KMS-11 (cell line): ENCODE measurements around the gene A2M.

ENCODE experiments used
- H2AFZ ChIP-seq: fragments of 200-600 bp; sonication (generic); 2 replicates; pipeline ENCODE4 v1.6.1; 2016; ENCODE audit warnings: antibody characterized with exemption, mixed run types, low read depth
- H3K27ac ChIP-seq: fragments of 200-600 bp; sonication (generic); 2 replicates; pipeline ENCODE4 v1.6.1; 2016; ENCODE audit warnings: mild to moderate bottlenecking, mixed run types
- H3K27me3 ChIP-seq: fragments of 200-600 bp; sonication (generic); 2 replicates; pipeline ENCODE4 v1.6.1; 2017; ENCODE audit warnings: mild to moderate bottlenecking, low read depth, mixed run types, moderate library complexity; ENCODE audit not compliant: insufficient read depth
- H3K36me3 ChIP-seq: fragments of 200-600 bp; sonication (generic); 2 replicates; pipeline ENCODE4 v1.6.1; 2017; ENCODE audit warnings: mild to moderate bottlenecking, mixed run types; ENCODE audit not compliant: insufficient read depth
- H3K4me1 ChIP-seq: fragments of 200-600 bp; sonication (generic); 2 replicates; pipeline ENCODE4 v1.6.1; 2016; ENCODE audit warnings: mild to moderate bottlenecking, low read depth, mixed run types; ENCODE audit not compliant: poor library complexity, severe bottlenecking
- H3K4me2 ChIP-seq: fragments of 200-600 bp; sonication (generic); 2 replicates; pipeline ENCODE4 v1.7.0; 2016; ENCODE audit warnings: mild to moderate bottlenecking, mixed run types
- H3K4me3 ChIP-seq: fragments of 200-600 bp; sonication (generic); IDR thresholded peaks from 2 replicates; pipeline ENCODE4 v1.6.1; 2017; ENCODE audit warnings: low read depth, low read length, mixed read lengths; ENCODE audit not compliant: insufficient read depth
- H3K79me2 ChIP-seq: fragments of 200-600 bp; sonication (generic); 2 replicates; pipeline ENCODE4 v1.6.1; 2016; ENCODE audit warnings: low read depth, mixed run types; ENCODE audit not compliant: insufficient read depth
- H3K9ac ChIP-seq: fragments of 200-600 bp; sonication (generic); 2 replicates; pipeline ENCODE4 v1.6.1; 2016; ENCODE audit warnings: mild to moderate bottlenecking, mixed run types
- H4K20me1 ChIP-seq: fragments of 200-600 bp; sonication (generic); 2 replicates; pipeline ENCODE4 v1.6.1; 2016; ENCODE audit warnings: mild to moderate bottlenecking, mixed run types; ENCODE audit not compliant: insufficient read depth
- TF ChIP-seq, protein P1 (sequence below): fragments of 200-600 bp; sonication (generic); conservative IDR thresholded peaks from 2 replicates; pipeline ENCODE4 v1.6.1; 2017; ENCODE audit warnings: low read depth, mild to moderate bottlenecking, antibody characterized with exemption, low read length, moderate library complexity, mixed read lengths

The A2M gene

DNA sequence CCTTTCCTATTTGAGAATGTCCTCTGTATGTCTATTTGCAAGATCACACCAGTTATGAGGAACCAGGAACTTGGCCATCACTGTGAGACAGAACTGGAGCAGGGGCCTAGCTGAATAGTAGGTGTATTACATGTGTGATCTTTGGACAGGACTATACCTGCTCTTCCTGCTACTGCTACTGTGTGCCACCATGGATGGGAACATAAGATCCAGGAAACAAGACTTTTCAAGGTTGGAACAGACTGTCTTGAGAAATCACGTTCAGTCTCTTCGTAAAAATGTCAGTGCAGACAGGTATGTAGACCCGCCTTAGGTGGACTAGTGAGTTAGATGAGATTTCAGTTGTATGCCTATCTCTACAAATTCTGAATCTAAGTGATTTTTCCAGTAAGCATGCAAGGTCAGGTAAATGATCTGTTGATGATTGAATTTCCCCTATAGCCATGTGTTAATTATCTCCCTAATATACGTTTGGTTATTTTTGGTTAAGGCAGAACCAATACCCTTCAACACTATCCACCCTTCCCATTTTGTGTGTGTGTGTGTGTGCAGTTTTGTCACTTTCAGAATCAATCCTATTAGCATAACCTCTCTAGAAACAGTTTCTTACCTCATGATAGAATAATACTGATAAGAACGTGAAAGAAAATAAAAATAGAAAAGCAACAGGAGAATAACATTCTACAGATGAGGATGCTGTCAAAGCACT, 7.1 kb downstream of the A2M start:
- H3K4me1 ChIP-seq = no peaks in the 10 kb centered on the region
- TF ChIP-seq, protein P1, sequence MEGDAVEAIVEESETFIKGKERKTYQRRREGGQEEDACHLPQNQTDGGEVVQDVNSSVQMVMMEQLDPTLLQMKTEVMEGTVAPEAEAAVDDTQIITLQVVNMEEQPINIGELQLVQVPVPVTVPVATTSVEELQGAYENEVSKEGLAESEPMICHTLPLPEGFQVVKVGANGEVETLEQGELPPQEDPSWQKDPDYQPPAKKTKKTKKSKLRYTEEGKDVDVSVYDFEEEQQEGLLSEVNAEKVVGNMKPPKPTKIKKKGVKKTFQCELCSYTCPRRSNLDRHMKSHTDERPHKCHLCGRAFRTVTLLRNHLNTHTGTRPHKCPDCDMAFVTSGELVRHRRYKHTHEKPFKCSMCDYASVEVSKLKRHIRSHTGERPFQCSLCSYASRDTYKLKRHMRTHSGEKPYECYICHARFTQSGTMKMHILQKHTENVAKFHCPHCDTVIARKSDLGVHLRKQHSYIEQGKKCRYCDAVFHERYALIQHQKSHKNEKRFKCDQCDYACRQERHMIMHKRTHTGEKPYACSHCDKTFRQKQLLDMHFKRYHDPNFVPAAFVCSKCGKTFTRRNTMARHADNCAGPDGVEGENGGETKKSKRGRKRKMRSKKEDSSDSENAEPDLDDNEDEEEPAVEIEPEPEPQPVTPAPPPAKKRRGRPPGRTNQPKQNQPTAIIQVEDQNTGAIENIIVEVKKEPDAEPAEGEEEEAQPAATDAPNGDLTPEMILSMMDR = no peak
- no peak overlapping the region for H2AFZ ChIP-seq
- H3K79me2 ChIP-seq = no peaks in the 10 kb centered on the region
- H3K9ac ChIP-seq = no peak overlapping the region
- H3K27me3 ChIP-seq = no peaks in the 10 kb centered on the region
- H3K4me2 ChIP-seq = no peak overlapping the region
- H3K36me3 ChIP-seq = no peaks in the 10 kb centered on the region
- no peak overlapping the region for H3K4me3 ChIP-seq
- no peak overlapping the region for H3K27ac ChIP-seq
- no peaks in the 10 kb centered on the region for H4K20me1 ChIP-seq

DNA sequence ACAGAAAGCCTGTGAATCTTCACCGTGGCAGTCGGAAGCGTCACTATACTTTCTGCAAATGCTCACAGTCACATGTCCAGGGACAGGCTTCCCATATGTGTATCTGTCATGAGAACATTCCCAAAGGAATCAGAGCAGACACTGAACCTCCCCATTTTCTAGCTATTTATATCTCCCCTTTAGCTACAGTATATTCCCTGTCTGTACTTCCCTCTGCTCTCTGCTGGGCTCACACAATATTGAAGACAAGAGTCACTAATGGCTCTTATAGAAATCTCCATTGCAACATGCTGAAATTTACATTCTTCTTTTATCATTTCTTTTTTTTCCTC, 8.2 kb downstream of the A2M start:
- Histone ChIP-seq H3K4me1 (no peaks in the 10 kb centered on the region), H3K27ac (no peak overlapping the region), H3K36me3 (no peaks in the 10 kb centered on the region), H3K9ac (no peak overlapping the region), H4K20me1 (no peaks in the 10 kb centered on the region), H3K27me3 (no peaks in the 10 kb centered on the region), H3K79me2 (no peaks in the 10 kb centered on the region), H3K4me3 (no peak overlapping the region), H3K4me2 (no peak overlapping the region), H2AFZ (no peak overlapping the region)
- TF ChIP-seq, protein P1 = no peak

DNA sequence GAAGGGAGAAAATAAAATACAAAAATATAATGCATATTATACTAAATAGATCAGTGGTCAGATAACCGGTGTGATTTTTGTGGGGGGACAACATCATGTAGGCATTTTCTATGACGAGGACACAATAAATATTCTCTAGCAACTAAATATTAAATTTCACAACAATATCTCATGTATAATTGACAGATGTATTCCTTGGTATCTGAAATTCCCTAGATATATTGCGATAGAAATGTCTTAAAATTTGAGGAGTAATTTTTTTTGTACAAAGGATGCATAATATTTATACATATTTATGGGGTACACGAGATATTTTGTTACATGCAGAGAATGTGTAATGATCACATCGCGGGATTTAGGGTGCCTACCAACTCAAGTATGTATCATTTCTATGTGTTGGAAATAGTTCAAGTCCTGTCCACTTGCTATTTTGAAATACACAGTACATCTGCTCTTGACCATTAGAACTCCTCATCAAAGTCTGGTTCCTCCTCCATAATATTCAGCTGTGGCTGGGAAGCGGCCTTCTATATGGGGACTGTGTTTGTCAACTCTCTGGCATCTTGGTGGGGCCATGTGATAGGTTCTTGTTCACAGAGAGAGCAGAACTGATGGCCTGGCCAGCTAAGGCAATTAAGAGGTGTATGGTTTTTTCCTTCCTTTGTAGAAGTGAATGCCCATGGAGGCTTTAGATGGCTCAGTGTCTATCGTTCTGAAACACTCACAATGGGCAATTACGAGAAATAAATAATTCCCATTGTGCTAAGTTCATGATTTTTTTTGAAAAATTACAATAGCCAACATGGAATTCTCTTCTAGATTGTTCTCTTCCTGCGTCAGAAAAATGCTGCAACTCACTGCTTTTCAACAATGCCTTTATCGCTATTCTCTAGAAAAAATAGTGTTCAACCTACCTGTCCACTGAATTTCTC, 8.8 kb downstream of the A2M start:
- no peaks in the 10 kb centered on the region for H3K79me2 ChIP-seq
- H3K4me1 ChIP-seq = no peaks in the 10 kb centered on the region
- no peak overlapping the region for H3K4me3 ChIP-seq
- H4K20me1 ChIP-seq = no peaks in the 10 kb centered on the region
- no peak overlapping the region for H3K9ac ChIP-seq
- no peak overlapping the region for H3K4me2 ChIP-seq
- H2AFZ ChIP-seq = no peak overlapping the region
- H3K36me3 ChIP-seq = no peaks in the 10 kb centered on the region
- no peaks in the 10 kb centered on the region for H3K27me3 ChIP-seq
- TF ChIP-seq, protein P1 = no peak
- no peak overlapping the region for H3K27ac ChIP-seq

DNA sequence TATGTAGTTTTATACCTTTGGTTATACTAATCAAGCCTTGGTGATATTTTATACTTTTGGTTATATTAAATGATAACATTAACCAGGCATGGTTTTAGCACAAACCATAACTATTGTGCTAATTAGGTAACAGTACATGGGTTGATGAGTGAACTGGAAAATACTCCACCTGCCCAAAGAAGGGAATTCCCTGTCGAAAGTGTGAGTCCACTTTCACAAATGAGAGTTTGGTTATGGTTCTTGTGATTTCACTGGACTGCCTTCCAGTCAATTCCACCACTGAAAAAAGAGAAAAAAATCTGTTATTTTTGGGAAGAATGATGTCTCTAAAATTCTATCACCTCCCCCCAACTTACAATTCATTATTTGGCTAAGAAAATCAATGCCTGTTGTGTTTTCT, 9.7 kb downstream of the A2M start:
- no peaks in the 10 kb centered on the region for H3K4me1 ChIP-seq
- H3K4me2 ChIP-seq = no peak overlapping the region
- H2AFZ ChIP-seq = no peak overlapping the region
- no peaks in the 10 kb centered on the region for H3K79me2 ChIP-seq
- no peaks in the 10 kb centered on the region for H4K20me1 ChIP-seq
- H3K9ac ChIP-seq = no peak overlapping the region
- no peak overlapping the region for H3K27ac ChIP-seq
- no peaks in the 10 kb centered on the region for H3K27me3 ChIP-seq
- TF ChIP-seq, protein P1 = no peak
- no peaks in the 10 kb centered on the region for H3K36me3 ChIP-seq
- H3K4me3 ChIP-seq = no peak overlapping the region
